SJCRH30 (cell line): ENCODE measurements around the gene PARD3. TPM values are rescaled to one million over a fixed set of nuclear protein-coding genes. Genes with fewer than 3 reads are reported as not detected.

Experiments used
- DNase-seq, 2 experiments: peaks; one replicate each; pipeline ENCODE4 v3.0.0-alpha.2; 2015 to 2020
- H3K27ac ChIP-seq: fragments of 250-450 bp; sonication (Bioruptor Pico); 2 replicates; pipeline ENCODE4 v1.5.1; 2020; ENCODE audit warnings: mild to moderate bottlenecking, moderate library complexity
- H3K27me3 ChIP-seq: fragments of 250-450 bp; sonication (Bioruptor Pico); 2 replicates; pipeline ENCODE4 v1.5.1; 2020; ENCODE audit warnings: mild to moderate bottlenecking, moderate library complexity
- H3K36me3 ChIP-seq: fragments of 250-450 bp; sonication (Bioruptor Pico); 2 replicates; pipeline ENCODE4 v1.5.1; 2020; ENCODE audit warnings: mild to moderate bottlenecking, moderate library complexity
- H3K4me1 ChIP-seq: fragments of 250-450 bp; sonication (Bioruptor Pico); 2 replicates; pipeline ENCODE4 v1.5.1; 2020; ENCODE audit warnings: mild to moderate bottlenecking, moderate library complexity
- H3K4me3 ChIP-seq: fragments of 250-450 bp; sonication (Bioruptor Pico); 2 replicates; pipeline ENCODE4 v1.5.1; 2020; ENCODE audit warnings: mild to moderate bottlenecking, moderate library complexity
- H3K9me3 ChIP-seq: fragments of 250-450 bp; sonication (Bioruptor Pico); replicated peaks from 2 replicates; pipeline ENCODE4 v1.5.1; 2020; ENCODE audit warnings: mild to moderate bottlenecking, moderate library complexity
- total RNA-seq: library from RNA; depleted of rRNA; stranded (reverse); fragments of >200 nt; shearing (Covaris generic); gene quantifications from 2 replicates; pipeline ENCODE4 v1.2.3, GENCODE V29; 2014

Gene PARD3
- total RNA-seq, 1 experiment from 2014 or later = 58.7 TPM

DNA sequence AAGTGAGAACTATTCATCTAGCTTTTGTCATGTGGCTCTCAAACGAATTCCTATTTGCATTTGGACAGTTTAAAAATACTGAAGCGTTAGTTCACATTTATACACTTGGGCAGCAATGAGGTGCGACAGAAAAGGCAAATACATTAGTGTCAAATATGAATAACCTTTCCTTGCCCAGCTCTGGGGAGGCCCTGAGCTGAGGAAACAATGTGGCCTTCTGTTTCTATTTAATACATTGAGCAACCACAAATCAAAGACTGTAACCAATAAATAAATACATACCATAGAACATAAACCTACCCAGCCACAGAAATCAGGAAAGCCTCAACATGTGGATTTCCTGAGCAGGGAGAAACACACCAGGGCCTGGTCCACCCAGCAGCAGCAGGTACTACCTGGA is 585.2 kb downstream of the PARD3 start:
- no peak for DNase-seq
- H3K36me3 ChIP-seq = no peaks in the 10 kb centered on the region
- H3K9me3 ChIP-seq = no peaks in the 10 kb centered on the region
- peaks cover 7% of the 10 kb centered on the region; the same call in 1 of the 2 replicates for H3K4me1 ChIP-seq
- H3K27ac ChIP-seq = no peak overlapping the region
- no peak overlapping the region for H3K4me3 ChIP-seq
- no peaks in the 10 kb centered on the region for H3K27me3 ChIP-seq

DNA sequence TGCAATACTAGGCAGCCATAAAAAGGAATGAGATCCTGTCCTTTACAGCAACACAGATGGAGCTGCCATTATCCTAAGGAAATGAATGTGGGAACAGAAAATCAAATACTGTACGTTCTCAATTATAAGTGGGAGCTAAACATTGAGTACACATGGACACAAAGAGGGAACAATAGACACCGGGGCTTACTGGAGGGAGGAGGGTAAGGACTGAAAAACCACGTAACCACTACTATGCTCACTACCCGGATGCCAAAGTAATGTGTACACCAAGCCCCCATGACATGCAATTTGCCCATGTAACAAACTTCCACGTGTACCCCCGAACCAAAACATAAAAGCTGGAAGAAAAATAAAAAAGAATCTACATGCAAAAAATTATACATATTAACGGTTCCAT is 587.0 kb downstream of the PARD3 start:
- H3K4me1 ChIP-seq = peaks cover 3% of the 10 kb centered on the region; the same call in 1 of the 2 replicates
- H3K27ac ChIP-seq = no peak overlapping the region
- no peak for DNase-seq
- no peaks in the 10 kb centered on the region for H3K9me3 ChIP-seq
- H3K4me3 ChIP-seq = no peak overlapping the region
- no peaks in the 10 kb centered on the region for H3K36me3 ChIP-seq
- H3K27me3 ChIP-seq = no peaks in the 10 kb centered on the region

DNA sequence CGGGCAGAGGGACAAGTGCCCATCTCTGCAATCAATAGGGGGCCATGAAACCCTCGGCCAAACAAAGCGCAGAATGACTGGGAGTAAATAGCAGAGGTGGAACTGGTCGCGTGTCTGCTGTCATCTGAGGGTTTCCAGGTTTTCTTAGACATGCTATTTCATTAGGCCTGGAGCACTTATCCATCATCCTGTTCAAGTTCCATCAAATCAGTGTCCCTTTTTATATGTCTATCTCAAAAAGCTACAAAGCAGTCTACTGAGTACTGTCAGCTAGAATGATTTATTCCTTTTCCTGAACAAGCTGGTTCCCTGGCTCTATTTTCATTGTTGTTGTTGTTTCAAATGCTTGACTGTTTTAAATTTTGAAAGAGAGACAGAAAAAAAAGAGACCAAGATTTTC is 590.5 kb downstream of the PARD3 start:
- H3K4me3 ChIP-seq = no peak overlapping the region
- no peak for DNase-seq
- H3K27me3 ChIP-seq = no peaks in the 10 kb centered on the region
- H3K27ac ChIP-seq = no peak overlapping the region
- no peaks in the 10 kb centered on the region for H3K9me3 ChIP-seq
- no peaks in the 10 kb centered on the region for H3K36me3 ChIP-seq
- peaks cover 4% of the 10 kb centered on the region for H3K4me1 ChIP-seq

DNA sequence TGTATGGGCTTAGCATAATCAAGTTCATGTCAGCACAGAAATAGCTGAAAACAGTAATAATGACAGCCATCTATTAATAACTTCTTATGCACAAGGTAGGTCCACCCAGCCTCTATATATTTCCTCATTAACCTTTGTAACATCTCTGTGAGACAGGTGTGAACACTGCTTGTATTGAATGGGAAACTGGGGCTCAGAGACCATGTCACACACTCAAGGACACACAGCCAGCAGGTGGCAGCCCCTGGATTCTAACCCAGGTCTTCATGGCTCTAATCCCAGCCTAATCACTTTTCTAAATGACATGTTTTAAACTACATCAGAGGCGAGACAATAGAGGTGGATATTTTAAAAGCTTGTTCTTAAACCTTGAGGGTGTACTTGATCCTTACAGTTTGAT is 591.4 kb downstream of the PARD3 start:
- no peaks in the 10 kb centered on the region for H3K9me3 ChIP-seq
- no peak overlapping the region for H3K27ac ChIP-seq
- no peaks in the 10 kb centered on the region for H3K36me3 ChIP-seq
- no peak for DNase-seq
- no peak overlapping the region for H3K4me3 ChIP-seq
- H3K27me3 ChIP-seq = no peaks in the 10 kb centered on the region
- H3K4me1 ChIP-seq = peaks cover 6% of the 10 kb centered on the region

DNA sequence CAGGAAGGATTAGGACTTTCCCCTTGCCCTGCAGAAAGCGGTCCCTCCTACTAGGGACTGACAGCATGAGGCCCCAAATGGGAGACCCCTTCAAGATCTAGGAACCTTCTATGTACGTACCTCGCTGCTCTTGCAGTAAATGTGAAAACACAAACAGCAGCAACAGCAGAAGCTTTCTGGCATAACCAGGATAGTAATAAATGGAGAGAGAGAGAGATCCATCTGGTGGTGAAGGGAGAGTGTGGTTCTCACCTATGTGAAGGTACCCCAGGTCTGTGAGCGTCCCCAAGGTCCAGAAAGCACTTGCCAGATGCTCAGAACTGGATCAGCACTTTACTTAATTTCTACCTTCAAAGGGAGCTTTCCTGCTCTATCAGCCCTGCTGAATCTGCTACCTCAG is 592.7 kb downstream of the PARD3 start:
- no peak for DNase-seq
- Histone ChIP-seq H3K27ac (no peak overlapping the region), H3K27me3 (no peaks in the 10 kb centered on the region), H3K36me3 (no peaks in the 10 kb centered on the region), H3K4me3 (no peak overlapping the region), H3K4me1 (peaks cover 6% of the 10 kb centered on the region), H3K9me3 (no peaks in the 10 kb centered on the region)

DNA sequence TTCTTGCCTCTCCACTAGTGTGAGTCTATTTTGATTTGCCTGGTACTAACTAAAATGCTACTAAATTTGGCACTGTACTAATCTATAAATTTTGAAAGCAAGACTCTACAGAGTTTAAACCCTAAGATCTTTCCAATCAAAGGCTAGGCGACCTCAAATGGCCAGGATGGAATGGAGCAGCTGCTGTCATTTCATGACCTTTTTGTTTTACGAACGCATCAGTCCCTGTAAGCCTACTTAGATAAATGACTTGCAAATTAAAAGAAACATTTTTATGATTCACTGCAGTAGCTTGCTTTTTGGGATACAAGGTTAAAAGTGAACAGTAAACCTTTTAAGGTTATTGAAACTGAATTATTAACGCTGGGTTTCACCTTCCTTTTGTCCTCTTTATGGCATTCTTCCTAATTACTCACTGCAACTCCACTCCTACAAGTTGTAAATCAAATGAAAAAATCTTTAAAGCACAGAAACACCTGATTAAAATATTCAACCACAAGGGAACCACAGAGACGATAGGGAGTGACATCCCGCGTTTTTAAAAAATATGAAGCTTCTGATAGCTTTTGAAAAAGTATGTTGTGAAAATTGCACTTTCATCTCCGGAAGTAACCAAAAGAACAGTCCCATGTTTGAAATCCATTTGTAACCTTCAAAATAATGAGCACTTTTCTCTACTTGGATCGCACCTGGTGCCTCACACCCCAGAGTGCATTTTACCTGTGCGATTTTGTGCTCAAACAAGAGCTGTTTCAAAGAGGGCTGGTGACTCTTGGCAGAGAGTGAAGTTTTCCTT is 595.1 kb downstream of the PARD3 start:
- Histone ChIP-seq H3K27ac (no peak overlapping the region), H3K4me1 (peaks cover 6% of the 10 kb centered on the region), H3K9me3 (no peaks in the 10 kb centered on the region), H3K27me3 (no peaks in the 10 kb centered on the region), H3K4me3 (no peak overlapping the region), H3K36me3 (no peaks in the 10 kb centered on the region)
- peak in 1 of 2 experiments; percentile 23 for DNase-seq

DNA sequence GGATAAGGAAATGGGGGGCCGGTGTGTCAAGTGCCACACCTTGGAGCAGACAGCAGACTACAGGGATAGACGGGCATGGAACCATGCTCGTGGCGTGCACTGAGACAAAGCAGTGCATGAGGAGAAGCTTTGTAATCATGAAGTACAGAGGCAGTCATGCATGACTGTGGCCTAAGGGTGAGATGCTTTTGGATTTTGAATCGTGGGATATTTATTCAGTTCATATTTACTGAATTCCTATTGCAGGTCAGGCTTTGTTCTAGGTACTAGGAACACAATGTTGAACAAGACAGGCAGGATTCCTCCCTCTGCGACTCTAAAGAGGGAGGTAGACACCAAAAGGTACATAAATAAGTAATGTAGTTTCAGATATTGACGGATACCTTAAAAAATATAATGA is 597.6 kb downstream of the PARD3 start:
- Histone ChIP-seq H3K27ac (no peak overlapping the region), H3K27me3 (no peaks in the 10 kb centered on the region), H3K9me3 (no peaks in the 10 kb centered on the region), H3K36me3 (no peaks in the 10 kb centered on the region), H3K4me1 (peaks cover 6% of the 10 kb centered on the region), H3K4me3 (no peak overlapping the region)
- no peak for DNase-seq

DNA sequence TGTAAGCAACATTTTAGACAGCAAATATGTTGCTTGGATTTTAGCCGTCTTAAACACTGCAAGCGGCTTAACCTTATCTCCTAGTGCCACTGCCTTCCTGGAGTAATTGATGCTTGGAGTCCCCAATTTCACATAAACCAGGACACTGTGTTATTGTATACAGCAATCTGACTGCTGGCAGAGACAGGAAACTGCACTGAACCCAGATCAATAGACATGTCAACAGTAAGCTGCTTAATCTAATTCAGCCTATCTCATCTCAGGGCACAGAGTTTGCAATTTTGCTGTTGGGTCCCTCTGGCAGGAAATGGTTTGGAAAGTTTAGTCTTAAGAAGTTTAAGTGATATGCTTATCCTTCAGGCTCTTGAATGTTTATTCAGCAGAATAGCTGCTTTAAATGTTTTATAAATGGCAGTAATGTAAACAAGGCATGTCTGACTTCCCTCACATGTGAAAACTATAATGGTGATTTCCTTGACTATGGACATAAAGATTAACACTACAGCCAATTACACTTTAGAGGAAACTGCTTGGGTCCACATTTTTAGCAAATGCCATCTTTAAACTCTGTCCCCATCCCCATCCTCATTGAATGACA is 598.6 kb downstream of the PARD3 start:
- DNase-seq = no peak
- Histone ChIP-seq H3K4me3 (no peak overlapping the region), H3K27me3 (no peaks in the 10 kb centered on the region), H3K4me1 (peaks cover 6% of the 10 kb centered on the region), H3K36me3 (no peaks in the 10 kb centered on the region), H3K9me3 (no peaks in the 10 kb centered on the region), H3K27ac (no peak overlapping the region)

DNA sequence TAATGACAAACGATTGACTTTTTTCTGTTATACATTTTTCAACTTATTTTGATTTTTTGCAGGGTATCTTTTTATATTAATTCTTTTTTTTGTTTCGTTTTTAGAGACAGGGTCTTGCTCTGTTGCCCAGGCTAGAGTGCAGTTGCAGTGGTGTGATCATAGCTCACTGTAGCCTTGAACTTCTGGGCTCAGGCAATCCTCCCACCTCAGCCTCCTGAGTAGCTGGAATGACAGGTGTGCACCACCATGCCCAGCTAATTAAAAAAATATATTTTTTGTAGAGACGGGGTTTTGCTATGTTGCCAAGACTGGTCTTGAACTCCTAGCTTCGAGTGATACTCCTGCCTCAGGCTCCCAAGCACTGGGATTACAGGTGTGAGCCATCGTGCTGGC is 601.3 kb downstream of the PARD3 start:
- no peak for DNase-seq
- Histone ChIP-seq H3K4me1 (no peaks in the 10 kb centered on the region), H3K9me3 (no peaks in the 10 kb centered on the region), H3K36me3 (no peaks in the 10 kb centered on the region), H3K4me3 (no peak overlapping the region), H3K27me3 (no peaks in the 10 kb centered on the region), H3K27ac (no peak overlapping the region)

DNA sequence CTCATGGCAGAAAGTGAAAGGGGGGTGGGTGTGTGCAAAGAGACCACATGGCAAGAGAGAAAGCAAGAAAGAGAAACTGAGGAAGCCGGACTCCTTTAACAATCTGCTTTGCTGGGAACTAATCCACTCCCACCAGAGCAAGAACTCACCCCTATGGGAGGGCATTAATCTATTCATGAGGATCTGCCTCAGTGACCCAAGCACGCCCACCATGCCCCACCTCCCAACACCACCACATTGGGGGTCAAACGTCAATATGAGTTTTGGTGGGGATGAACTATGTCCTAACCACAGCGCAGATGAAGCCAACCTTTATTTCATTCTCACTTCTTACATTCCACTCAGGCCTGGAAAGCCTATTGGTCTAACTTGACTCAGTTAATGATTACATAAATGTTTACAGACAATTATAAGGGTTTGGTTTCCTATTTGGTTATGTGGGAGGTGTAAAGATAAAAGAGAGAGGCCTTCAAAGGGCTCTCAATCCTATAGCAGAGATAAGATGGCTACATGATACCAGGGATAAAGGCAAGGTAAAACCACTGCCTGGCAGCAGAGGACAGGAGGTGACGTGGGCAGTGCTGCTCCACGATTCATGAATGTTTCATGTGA is 601.8 kb downstream of the PARD3 start:
- H3K9me3 ChIP-seq = no peaks in the 10 kb centered on the region
- H3K36me3 ChIP-seq = no peaks in the 10 kb centered on the region
- H3K27ac ChIP-seq = no peak overlapping the region
- no peaks in the 10 kb centered on the region for H3K4me1 ChIP-seq
- DNase-seq = no peak
- no peak overlapping the region for H3K4me3 ChIP-seq
- no peaks in the 10 kb centered on the region for H3K27me3 ChIP-seq

DNA sequence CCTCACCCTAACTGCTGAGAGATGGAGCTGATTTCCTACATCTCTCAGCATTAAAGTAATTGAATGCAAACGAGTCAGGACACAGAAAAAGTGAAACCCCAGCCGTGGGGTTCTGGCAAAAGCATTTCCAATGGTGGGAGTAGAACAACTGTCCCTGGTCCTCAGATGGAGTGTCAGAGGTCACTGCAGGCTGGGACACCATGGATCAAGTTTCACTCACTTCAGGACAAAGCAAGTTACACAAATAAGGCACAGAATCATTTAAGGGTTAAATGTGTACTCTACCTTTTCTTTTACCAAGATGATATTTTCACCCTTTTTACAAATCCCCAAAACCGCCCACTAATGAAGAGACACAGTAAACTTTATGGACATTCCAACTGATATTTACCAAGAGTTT is 607.8 kb downstream of the PARD3 start:
- Histone ChIP-seq H3K4me1 (peaks cover 12% of the 10 kb centered on the region), H3K27me3 (no peaks in the 10 kb centered on the region), H3K27ac (no peak overlapping the region), H3K36me3 (no peaks in the 10 kb centered on the region), H3K9me3 (no peaks in the 10 kb centered on the region), H3K4me3 (no peak overlapping the region)
- DNase-seq = peak; percentile 21 to 46

DNA sequence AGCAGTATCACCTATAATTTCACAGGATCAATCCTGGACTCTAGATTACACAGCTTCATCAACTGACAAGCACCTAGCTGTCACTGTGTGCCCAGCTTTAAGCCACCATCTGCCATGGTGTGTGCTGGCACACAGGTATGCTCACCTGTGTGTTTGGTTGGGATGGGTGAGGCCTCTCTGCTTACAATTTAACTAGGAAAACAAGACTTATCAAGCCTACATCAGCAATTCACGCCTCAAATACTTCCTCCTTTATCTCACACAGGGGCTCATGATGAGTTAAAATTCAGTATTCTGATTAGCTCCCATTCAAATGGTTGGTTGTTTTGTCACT is 608.2 kb downstream of the PARD3 start:
- no peak for DNase-seq
- no peaks in the 10 kb centered on the region for H3K9me3 ChIP-seq
- H3K27me3 ChIP-seq = no peaks in the 10 kb centered on the region
- H3K4me1 ChIP-seq = peaks cover 12% of the 10 kb centered on the region
- H3K27ac ChIP-seq = no peak overlapping the region
- H3K4me3 ChIP-seq = no peak overlapping the region
- H3K36me3 ChIP-seq = no peaks in the 10 kb centered on the region

DNA sequence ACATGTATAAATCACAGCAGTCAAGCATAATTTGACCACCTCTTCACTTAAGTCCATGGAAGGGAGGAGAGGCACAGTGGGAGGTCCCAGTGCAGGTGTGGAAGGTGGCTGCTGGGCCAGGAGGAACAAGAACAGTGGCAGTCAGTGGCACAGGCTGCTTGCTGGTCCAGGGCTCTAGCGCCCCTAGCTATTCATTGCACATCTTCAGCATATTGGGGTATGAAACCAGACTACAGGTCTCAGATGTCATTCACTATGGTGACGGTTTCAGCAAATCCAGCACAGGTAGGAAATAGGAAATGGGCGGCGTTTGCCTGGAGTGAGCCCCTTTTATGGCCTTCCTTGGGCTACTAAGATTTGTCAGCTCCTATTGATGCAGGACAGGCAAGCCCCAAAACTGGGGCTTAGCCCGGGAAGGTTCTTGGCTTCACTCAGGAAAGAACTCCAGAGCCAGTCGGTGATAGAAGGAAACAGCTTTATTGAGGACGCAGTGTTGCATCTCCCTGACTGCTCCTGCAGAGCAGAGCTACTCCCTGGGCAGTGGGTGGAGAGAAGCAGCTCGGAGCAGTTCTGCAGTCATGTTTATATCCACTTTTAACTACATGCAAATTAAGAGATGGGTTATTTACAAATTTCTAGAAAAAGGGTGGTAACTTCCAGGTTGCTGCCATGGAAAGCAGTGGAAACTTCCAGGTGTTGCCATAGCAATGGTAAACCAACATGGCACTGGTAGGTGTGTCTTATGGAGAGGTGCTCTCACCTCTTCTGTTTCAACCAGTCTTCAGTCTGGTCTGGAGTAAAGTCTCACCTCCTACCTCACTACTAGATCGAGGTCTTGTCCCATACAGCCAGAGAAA is 608.8 kb downstream of the PARD3 start:
- H3K27me3 ChIP-seq = no peaks in the 10 kb centered on the region
- DNase-seq = no peak
- peaks cover 12% of the 10 kb centered on the region for H3K4me1 ChIP-seq
- no peak overlapping the region for H3K4me3 ChIP-seq
- H3K9me3 ChIP-seq = no peaks in the 10 kb centered on the region
- no peaks in the 10 kb centered on the region for H3K36me3 ChIP-seq
- H3K27ac ChIP-seq = no peak overlapping the region

DNA sequence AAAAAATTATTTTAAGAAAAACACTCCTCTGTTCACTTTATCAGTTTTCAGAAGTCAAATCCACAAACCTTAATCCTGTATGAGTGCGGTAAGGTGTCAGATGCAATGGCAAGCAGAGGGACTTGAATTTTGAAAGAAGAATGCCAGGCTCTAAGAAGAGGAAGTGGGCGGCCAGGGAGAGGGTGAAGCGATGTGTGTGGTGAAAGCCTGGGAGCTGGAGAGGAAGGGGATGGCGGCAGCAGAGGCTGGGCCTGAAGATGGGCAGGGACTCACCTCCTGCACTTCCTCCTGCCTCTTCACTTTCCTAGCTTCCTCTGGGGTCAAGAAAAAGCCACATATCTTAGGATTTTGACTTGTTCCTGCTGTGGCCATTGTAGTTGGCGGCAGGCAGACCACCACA is 609.6 kb downstream of the PARD3 start:
- DNase-seq = no peak
- H3K9me3 ChIP-seq = no peaks in the 10 kb centered on the region
- peaks cover 12% of the 10 kb centered on the region for H3K4me1 ChIP-seq
- no peaks in the 10 kb centered on the region for H3K27me3 ChIP-seq
- H3K4me3 ChIP-seq = no peak overlapping the region
- no peaks in the 10 kb centered on the region for H3K36me3 ChIP-seq
- H3K27ac ChIP-seq = no peak overlapping the region
